Activated CD4-positive, CD25-positive, alpha-beta regulatory T cell treated with anti-CD3 and anti-CD28 coated beads, Interleukin-2, amount 50 U/mL, for 16 hours (primary cell): ENCODE results near the gene RNASEH1.
"Not testable (repeated sequence)": the region's sequence is repeated elsewhere in the genome, so short reads cannot be mapped to it uniquely, and the experiment has no call there.

Source experiments
- DNase-seq: peaks from one replicate; pipeline ENCODE4 v3.0.0-alpha.2; 2020; ENCODE audit warnings: low read depth, low spot score

RNASEH1 gene

DNA sequence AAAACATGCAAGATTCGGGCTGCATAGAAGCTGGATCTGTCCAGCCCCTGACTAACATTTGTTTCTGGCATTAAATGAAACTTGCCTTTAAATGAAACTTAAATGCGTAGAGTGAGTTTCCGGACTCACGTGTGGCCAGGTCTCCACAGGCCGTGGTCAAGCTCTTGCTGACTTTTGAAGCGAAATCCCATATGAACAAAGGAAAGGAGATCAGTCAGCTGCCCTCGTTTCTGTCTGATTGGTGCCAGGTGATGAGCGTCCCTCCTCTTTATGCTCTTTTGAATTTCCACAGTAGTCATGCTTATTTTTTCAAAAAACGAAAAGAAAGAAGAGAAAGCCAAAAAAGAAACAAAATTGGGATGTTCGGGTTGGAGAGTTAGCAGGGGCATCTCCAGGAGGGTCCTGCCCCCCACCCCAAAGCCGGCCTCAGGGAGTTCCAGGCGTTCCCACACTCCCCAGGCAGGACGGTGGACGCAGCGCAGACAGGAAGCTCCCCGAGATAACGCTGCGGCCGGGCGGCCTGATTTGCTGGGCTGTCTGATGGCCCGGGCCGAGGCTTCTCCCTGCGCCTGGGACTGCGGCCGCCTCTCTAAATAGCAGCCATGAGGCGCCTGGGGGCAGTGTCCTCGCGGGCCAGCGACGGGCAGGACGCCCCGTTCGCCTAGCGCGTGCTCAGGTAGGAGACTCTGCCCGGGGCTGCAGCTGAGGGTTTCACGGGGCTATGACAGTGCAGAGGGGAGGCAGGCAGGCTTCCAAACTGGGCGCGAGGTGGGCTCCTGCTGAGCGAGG, 36.6 kb upstream of the RNASEH1 start, which contains the start of gene COLEC11:
Gene COLEC11, plus strand, starts transcription at position 620 of the 789 bp plus-strand sequence. CDS start 9,229 bp downstream, outside the sequence.
- DNase-seq = no peak

DNA sequence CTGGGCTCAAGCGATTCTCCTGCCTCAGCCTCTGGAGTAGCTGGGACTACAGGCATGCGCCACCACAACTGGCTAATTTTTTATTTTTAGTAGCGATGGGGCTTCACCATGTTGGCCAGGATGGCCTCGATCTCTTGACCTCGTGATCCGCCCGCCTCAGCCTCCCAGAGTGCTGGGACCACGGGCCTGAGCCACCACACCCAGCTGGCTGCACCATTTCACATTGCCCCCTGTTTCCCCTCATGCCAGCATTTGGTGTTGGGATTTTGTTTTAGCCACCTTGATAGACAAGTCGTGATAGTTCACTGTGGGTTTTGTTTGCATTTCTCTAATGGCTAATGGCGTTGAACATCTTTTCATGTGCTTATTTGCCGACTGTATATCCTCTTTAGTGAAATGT, 31.0 kb upstream of the RNASEH1 start:
- no peak for DNase-seq

DNA sequence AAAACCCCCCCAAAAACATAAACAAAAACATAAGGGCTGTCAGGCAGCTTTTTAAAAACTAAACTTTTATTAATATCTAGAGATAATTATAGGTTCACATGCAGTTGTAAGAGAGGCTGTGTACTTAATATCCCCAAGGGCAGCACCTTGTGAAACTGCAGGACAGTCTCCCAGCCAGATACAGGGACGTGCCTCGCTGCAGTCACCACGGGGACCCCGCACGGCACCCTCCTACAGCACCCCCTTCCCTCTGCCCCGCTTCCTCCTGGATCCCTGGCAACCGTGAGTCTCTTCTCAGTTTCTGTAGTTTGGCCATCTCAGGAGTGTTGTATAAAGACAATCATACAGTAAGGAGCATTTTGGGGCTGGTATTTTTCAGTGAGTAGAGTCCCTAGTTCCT, 30.0 kb upstream of the RNASEH1 start:
- no peak for DNase-seq

- DNase-seq = no peak
These were observed 29.3 kb upstream of the RNASEH1 start for GRCh38 chr2:3587432-3587831.

DNA sequence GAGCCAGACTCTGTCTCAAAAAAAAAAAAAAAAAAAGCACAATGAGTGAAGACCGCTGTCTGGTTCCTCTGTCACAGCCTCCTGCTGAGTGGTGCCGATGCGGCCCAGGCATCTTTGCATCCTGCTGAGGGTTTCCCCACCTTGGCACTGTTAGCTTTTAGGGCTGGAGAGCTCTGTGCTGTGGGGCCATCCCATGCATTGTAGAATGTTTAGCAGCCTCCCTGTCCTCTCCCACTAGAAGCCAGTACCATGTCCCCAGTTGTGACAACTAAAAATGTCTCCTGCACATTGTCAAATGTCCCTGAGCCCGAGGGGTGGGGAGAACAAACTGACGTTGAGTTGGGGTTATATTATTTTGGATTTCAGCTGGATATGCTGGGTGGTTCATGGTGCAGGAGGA, 28.9 kb upstream of the RNASEH1 start:
- DNase-seq = no peak

DNA sequence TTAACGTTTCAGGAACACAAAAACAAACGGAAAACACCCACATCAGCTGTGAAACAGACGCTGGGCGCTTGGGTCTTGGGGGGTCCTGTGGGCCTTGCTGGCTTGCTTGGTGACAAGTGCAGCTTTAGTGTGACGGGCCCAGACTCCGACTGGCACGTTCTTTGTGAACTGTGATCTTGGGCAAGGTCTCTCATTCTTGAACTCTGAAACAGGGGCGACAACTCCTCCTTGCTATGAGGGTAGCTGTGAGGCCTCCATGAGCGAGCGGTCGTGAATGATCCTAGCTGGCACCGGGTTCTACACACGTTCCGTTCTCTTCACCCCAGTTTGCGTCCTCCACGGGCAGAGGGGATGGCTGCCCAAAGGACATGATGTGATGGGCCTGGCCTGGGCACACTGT, 28.1 kb upstream of the RNASEH1 start:
- DNase-seq = no peak

DNA sequence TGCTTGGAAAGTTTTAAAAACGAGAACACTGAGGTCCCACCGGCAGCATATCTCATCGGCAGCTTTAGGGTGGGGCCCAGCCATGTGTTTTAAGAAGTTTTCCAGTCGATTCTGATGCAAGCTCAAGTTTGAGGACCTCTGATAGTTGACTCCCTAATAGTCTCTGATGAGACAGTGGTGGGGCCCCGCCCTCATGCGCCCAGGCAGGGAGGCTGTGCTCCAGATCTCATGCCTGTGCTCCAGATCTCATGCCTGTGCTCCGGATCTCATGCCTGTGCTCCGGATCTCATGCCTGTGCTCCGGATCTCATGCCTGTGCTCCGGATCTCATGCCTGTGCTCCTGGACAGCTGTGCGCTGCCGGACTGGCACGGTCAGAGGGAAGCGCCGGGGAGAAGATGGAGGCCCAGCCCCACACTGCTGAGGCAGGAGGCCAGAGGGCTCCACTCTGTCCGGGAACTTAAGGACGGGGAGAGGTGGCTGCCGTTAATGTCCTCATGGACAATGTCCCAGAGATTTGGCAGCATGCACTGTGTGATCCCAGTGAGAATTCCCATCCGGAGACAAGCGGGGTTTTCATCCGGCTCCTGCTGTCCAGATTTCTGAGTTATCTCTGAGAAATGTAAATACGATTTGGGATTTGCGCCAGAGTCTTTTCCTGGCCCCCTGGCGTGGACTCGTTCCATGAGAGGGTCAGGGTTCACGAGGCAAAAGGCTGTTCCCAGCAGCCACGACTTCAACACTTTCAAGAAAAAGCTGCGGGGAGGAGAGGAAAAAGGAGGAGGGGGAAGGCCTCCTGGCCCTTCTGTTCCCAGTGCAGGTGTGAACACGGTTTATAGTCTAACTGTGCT, 27.4 kb upstream of the RNASEH1 start:
- no peak for DNase-seq

DNA sequence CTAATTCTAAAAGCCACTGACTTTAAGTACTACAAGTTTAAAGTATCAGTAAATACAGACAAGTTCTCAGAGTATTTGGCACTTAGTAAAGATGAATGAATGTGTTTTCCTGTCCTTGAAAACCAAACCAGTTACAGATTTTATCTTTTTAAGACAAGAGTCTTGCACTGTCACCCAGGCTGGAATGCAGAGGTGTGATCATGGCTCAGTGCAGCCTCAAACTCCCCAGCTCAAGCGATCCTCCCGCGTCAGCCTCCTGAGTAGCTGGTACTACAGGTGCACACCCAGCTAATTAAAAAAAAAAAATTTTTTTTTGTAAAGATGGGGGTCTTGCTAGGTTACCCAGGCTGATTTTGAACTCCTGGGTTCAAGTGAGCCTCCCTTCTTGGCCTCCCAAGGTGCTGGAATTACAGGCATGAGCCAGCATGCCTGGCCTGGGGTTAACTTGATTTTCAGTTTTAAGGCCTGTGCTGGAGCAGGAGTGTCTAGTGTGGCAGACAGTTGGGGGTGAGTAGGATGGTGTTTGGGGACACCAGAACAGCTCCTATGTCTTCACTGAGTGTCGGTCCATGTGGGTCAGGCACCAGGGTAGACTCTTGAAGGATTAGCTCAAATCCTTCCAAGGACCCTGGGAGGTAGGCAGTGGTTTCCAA, 26.6 kb upstream of the RNASEH1 start:
- DNase-seq = no peak

- DNase-seq = no peak
These were observed 25.9 kb upstream of the RNASEH1 start for GRCh38 chr2:3584076-3584475.

DNA sequence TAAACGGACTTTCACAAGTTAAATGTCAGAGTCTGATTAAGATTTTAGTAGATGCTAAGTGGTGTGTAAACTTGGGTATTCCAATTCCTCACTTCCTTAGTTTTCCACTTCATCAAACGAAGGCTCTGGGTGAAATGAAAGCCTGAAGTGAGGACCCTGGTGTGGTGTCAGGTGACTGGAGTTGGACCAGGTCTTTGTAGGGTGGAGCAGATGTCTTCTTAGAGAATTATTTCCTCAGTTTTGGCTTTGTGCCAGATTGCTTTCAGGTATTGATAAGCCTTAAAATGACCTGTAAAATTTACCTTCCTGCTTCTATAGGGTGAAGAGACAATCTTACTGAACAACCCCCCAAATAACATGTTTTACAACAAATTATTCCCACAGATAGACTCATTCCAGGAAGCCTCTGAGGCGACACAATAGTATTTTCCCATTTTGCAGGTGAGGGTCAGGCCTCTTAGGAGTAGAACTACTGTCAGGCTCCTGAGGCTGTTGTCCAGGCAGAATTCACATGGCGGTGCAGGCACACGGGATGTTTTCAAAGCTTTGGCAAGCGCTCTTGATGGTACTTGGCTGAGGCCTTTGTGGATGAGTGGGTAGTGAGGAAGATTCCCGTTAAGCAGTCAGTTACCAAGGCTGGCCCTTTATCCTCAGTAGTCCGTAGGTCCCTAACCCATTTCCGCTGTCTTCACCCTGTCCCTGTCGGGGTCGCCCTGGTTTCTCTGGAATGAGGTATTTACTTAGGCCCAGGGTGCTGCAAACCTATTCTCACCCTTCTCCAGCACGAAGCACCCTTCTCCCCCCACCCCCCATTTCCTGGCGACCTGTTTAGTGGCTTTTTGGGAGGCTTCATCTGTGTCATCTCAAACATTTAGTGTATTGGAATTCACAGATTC, 23.5 kb upstream of the RNASEH1 start:
- DNase-seq = no peak

- DNase-seq = no peak
These were observed 22.3 kb upstream of the RNASEH1 start for GRCh38 chr2:3580449-3580848.

DNA sequence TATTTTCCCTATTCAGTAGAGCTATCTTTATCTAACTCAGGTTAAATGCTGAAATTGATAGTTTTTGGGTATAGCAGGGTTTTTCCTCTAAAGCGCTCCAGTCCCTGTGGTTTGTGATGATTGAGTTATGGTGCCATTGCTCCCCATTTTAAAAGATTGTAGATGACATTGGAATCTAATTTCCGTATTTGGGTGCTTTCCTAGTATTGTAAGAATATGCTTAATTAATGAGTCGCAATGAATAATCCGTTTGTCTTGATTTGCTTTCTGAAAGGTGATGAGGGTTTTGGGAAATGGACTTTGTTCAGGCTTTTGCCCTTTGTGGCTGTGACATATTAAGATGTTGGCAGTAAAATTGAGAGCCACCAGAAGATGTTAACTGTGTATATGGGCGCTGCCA, 20.9 kb upstream of the RNASEH1 start:
- no peak for DNase-seq

GRCh38 chr2:3576263-3576630, 18.1 kb upstream of the RNASEH1 start:
- DNase-seq = not testable (repeated sequence)

DNA sequence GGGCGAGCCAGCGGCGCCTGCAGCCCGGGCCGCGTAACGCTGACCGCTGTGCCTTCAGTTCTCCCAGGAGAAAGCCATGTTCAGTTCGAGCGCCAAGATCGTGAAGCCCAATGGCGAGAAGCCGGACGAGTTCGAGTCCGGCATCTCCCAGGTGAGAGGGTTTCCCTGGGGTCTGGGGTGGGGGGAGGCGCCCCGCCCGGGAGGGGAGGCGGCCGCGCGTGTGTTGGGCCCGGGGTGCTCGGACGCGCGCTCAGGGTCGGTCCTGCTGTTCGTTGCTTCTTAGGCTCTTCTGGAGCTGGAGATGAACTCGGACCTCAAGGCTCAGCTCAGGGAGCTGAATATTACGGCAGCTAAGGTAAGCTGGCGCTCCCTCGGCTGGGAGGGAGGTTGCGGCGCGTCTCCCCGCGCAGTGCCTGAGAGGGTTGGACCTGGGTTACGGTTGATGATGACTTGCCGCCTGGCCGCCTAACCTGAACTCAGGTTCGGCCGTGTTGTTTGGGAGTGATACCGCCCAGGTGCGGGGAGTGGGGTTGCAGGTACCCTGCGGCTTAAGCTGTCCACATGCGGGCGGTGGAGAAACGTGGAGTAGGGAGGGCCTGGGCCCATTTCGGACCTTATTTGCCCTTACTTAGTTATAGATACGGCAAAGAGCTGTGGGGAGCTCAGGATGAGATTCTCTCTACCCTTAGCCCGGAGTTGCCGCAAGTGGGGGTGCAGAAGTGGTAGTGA, 17.6 kb upstream of the RNASEH1 start:
- peak; percentile 10 for DNase-seq

GRCh38 chr2:3574155-3574554, 16.0 kb upstream of the RNASEH1 start:
- DNase-seq = no peak

- no peak for DNase-seq
These were observed 14.5 kb upstream of the RNASEH1 start for GRCh38 chr2:3572620-3573019.

DNA sequence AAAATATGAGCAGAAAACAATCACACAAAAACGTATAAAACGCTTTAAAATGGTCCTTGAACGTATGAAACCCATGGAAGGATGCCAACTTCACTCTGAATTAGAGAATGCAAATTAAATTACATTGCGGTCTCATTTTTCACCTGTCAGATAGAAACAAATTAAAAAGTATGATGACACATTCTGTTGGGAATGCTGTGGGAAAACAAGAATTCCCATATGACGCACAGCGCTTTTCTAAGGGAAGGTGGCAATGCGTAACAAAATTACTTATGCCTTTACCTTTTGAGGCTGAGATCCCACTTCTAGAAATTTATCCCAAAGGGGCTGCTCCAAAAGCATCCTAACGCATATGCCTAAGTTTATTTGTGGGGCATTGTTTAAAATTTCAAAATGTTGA, 13.2 kb upstream of the RNASEH1 start:
- no peak for DNase-seq

DNA sequence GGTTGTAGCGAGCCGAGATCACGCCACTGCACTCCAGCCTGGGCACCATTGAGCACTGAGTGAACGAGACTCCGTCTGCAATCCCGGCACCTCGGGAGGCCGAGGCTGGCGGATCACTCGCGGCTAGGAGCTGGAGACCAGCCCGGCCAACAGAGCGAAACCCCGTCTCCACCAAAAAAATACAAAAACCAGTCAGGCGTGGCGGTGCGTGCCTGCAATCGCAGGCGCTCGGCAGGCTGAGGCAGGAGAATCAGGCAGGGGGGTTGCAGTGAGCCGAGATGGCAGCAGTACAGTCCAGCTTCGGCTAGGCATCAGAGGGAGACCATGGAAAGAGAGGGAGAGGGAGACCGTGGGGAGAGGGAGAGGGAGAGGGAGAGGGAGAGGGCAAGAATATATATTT, 11.5 kb upstream of the RNASEH1 start:
- not testable (repeated sequence) for DNase-seq

DNA sequence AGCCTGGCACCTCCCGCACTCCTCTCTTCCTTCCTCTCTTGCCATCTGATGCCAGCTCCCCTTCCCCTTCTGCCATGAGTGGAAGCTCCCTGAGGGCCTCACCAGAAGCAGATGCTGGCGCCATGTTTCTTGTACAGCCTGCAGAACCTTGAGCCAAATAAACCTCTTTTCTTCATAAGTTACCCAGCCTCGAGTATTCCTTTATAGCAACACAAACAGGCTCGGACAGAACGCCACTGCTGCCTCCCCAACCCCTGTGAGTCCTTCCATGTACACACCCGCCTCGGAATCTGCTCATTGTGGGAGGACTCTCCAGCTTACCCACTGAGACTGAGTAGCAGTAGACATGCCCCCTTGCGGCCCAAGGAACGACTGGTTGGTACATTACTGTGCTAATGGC, 8.7 kb upstream of the RNASEH1 start:
- DNase-seq = no peak

DNA sequence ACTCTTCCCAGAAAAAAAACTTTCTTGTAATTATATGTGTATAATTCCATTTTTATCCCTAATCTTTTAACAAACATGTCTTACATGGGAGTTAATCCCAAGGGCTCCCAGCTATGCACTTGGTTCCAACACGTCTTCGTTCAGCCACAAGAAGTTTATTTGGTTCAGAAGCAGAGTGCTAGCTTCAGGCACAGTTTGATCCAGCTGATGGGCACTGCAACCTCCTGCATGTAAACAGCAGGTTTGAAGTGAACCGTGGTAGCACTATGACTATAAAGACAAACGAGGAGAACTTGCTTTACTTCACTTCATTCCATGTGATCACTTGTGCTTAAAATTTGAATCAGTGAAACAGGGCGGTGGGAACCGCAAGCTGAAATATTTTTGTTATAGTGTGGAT, 7.0 kb upstream of the RNASEH1 start:
- no peak for DNase-seq

DNA sequence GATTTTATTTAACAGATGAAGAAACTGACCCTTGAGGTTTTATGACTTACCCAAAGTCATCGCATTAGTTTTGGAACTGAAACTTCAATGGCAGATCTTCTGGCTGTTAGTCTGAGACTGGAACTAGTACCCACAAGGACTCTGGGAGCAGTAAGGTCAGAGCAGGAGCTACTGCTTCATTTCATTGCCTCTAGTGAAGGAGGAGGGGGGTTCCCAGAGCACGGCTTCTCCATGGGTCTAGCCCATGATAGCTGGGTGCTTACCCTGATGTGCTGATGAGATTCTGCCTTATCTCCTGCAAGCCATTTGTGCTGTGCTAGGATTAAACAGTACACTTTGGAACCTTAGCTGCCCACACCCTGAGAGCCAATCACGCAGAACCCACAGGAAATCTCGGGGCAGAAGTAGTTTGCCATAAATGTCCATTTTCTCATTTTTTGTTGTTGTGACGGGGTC, 5.4 kb upstream of the RNASEH1 start:
- no peak for DNase-seq
